ENCODE results near the gene GPR107.

GPR107 gene

DNA sequence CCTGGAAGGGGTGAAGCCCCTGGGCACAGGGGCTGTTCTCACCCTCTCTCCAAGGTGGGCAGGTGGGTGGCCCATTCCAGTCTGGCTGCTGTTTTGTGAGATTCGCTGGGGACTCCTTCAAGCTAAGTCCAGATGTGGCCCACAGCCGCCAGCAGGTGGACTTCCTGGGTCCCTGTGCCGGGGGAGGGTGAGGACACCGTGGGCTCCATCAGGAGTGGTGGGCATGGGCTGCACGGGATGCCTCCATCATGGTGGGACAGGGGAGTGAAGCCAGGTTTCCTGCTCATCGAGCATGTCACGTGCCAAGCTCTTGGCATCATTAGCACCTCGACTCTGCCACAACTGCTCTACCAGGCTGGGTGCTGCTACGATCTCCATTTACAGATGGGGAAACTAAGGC lies 120.3 kb downstream of the GPR107 start:
- H3K4me1 ChIP-seq (ENCODE audit: low read depth, poor library complexity, severe bottlenecking): no peaks in the 10 kb centered on the region
- peaks cover 3% of the 10 kb centered on the region; the same call in 1 of the 2 replicates for H3K27me3 ChIP-seq (ENCODE audit: insufficient read depth, low read depth)
- no peaks in the 10 kb centered on the region for H3K36me3 ChIP-seq (ENCODE audit: insufficient read depth)
- TF ChIP-seq, protein P1, sequence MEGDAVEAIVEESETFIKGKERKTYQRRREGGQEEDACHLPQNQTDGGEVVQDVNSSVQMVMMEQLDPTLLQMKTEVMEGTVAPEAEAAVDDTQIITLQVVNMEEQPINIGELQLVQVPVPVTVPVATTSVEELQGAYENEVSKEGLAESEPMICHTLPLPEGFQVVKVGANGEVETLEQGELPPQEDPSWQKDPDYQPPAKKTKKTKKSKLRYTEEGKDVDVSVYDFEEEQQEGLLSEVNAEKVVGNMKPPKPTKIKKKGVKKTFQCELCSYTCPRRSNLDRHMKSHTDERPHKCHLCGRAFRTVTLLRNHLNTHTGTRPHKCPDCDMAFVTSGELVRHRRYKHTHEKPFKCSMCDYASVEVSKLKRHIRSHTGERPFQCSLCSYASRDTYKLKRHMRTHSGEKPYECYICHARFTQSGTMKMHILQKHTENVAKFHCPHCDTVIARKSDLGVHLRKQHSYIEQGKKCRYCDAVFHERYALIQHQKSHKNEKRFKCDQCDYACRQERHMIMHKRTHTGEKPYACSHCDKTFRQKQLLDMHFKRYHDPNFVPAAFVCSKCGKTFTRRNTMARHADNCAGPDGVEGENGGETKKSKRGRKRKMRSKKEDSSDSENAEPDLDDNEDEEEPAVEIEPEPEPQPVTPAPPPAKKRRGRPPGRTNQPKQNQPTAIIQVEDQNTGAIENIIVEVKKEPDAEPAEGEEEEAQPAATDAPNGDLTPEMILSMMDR (conservative IDR thresholded peaks at IDR 0.05; ENCODE audit: low read depth, low read length): no peak
- no peak overlapping the region for H3K27ac ChIP-seq
- no peak overlapping the region for H2AFZ ChIP-seq (ENCODE audit: low read depth)
- H3K9ac ChIP-seq: no peak overlapping the region
- no peak overlapping the region for H3K4me2 ChIP-seq
- H4K20me1 ChIP-seq (ENCODE audit: insufficient read depth): no peaks in the 10 kb centered on the region
- no peaks in the 10 kb centered on the region for H3K79me2 ChIP-seq (ENCODE audit: insufficient read depth, low read depth)
- H3K4me3 ChIP-seq (IDR thresholded peaks at IDR 0.05; ENCODE audit: insufficient read depth, low read depth, low read length): no peak overlapping the region

DNA sequence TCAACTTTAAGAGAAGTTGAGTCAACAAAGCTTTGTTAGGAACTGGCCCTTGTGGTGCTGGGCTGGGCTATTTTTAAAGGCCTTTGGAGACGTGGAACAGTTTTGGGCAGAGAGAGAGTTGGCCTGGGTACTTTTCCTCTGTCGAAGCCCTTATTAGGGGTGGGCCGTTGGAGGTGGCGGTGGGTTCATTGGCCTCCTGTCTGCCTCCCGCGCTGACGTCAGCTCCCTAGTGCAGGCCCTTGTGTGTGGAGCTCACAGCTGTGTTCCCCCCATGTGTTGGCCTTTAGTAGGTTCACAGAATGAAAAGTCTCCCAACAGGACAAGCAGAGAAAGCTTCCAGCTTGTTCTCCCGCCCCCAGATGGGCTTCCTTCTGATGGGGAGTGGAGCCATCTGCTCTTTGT lies 121.2 kb downstream of the GPR107 start:
- Histone ChIP-seq H3K4me3 (IDR thresholded peaks at IDR 0.05; ENCODE audit: insufficient read depth, low read depth, low read length) (no peak overlapping the region), H3K27me3 (ENCODE audit: insufficient read depth, low read depth) (no peaks in the 10 kb centered on the region; the same call in 1 of the 2 replicates), H2AFZ (ENCODE audit: low read depth) (no peak overlapping the region), H3K36me3 (ENCODE audit: insufficient read depth) (no peaks in the 10 kb centered on the region), H3K79me2 (ENCODE audit: insufficient read depth, low read depth) (no peaks in the 10 kb centered on the region), H4K20me1 (ENCODE audit: insufficient read depth) (no peaks in the 10 kb centered on the region), H3K4me2 (no peak overlapping the region), H3K27ac (no peak overlapping the region), H3K4me1 (ENCODE audit: low read depth, poor library complexity, severe bottlenecking) (no peaks in the 10 kb centered on the region), H3K9ac (no peak overlapping the region)
- TF ChIP-seq, protein P1 (conservative IDR thresholded peaks at IDR 0.05; ENCODE audit: low read depth, low read length): no peak

DNA sequence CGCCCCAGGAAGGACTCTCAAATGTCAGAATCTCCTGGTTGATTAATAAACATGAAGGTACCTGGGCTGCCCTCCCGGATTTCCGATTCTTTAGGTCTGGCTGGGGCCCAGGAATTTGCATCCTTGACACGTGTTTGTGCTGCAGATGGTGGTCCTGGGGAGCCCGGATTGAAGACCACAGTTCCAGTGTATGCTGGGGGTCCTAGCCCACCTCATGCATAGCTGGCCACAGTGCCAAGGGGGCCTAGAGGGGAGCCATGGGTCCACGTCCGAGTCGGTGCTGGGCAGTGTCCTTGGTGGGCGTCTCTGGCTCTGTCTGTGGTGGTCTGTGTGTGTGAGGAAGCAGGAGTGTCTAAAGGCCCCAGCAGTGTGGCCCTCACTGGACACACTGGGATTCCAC lies 121.6 kb downstream of the GPR107 start:
- Histone ChIP-seq H3K27ac (no peak overlapping the region), H3K36me3 (ENCODE audit: insufficient read depth) (no peaks in the 10 kb centered on the region), H3K4me2 (no peak overlapping the region), H3K4me3 (IDR thresholded peaks at IDR 0.05; ENCODE audit: insufficient read depth, low read depth, low read length) (no peak overlapping the region), H3K79me2 (ENCODE audit: insufficient read depth, low read depth) (no peaks in the 10 kb centered on the region), H2AFZ (ENCODE audit: low read depth) (no peak overlapping the region), H3K27me3 (ENCODE audit: insufficient read depth, low read depth) (no peaks in the 10 kb centered on the region; the same call in 1 of the 2 replicates), H3K4me1 (ENCODE audit: low read depth, poor library complexity, severe bottlenecking) (no peaks in the 10 kb centered on the region), H4K20me1 (ENCODE audit: insufficient read depth) (no peaks in the 10 kb centered on the region), H3K9ac (no peak overlapping the region)
- TF ChIP-seq, protein P1 (conservative IDR thresholded peaks at IDR 0.05; ENCODE audit: low read depth, low read length): no peak

DNA sequence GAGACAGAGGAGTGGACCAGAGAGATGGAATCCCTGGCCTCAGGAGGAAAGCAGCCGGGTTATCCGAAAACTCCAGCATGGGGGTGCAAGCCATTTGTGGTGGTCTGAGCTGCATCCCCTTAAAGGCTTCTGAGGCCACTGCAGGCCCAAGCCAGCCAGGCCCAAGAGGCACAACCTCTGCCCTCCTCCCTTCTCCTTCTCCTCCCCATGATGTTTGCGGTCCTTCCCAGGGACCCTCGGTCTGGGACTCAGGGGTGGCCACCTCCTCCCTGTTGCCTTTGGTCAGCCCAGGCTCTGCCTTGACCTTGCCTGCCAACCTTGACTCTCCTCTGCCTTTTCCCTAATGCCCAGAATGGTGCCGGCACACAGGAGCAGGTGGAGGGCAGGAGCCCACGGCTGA lies 123.1 kb downstream of the GPR107 start:
- no peak overlapping the region for H3K9ac ChIP-seq
- no peak overlapping the region for H2AFZ ChIP-seq (ENCODE audit: low read depth)
- no peaks in the 10 kb centered on the region for H3K79me2 ChIP-seq (ENCODE audit: insufficient read depth, low read depth)
- H3K36me3 ChIP-seq (ENCODE audit: insufficient read depth): no peaks in the 10 kb centered on the region
- H3K4me2 ChIP-seq: no peak overlapping the region
- no peaks in the 10 kb centered on the region for H4K20me1 ChIP-seq (ENCODE audit: insufficient read depth)
- H3K27me3 ChIP-seq (ENCODE audit: insufficient read depth, low read depth): no peaks in the 10 kb centered on the region
- no peaks in the 10 kb centered on the region for H3K4me1 ChIP-seq (ENCODE audit: low read depth, poor library complexity, severe bottlenecking)
- no peak overlapping the region for H3K27ac ChIP-seq
- TF ChIP-seq, protein P1 (conservative IDR thresholded peaks at IDR 0.05; ENCODE audit: low read depth, low read length): no peak
- H3K4me3 ChIP-seq (IDR thresholded peaks at IDR 0.05; ENCODE audit: insufficient read depth, low read depth, low read length): no peak overlapping the region

All from KMS-11 (cell line).